ENCODE measurements around the gene CTDSPL.
A peak's percentile ranks its signal among the peaks of the same experiment; 100 is the strongest.

The CTDSPL gene

DNA sequence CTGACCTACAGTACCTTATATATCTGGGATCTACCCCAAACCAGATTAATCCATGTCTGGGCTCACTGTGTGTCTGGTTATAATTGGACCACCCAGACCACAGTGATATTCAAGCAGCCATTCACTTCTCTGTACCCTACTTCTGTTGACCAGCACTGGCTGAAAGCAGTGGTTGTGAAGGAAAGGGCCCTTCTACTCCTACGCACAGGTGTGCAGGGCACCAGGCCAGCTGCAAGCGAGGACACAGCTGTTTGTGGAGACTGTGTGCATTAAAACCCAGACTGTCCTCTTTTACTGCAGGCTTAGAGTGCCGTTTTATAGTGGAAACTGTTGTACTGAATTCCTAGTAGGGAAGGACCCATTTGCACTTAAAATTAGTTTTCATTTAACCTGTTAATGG lies 29.5 kb downstream of the CTDSPL start:
- DNase-seq (ENCODE audit: low spot score): no peak

DNA sequence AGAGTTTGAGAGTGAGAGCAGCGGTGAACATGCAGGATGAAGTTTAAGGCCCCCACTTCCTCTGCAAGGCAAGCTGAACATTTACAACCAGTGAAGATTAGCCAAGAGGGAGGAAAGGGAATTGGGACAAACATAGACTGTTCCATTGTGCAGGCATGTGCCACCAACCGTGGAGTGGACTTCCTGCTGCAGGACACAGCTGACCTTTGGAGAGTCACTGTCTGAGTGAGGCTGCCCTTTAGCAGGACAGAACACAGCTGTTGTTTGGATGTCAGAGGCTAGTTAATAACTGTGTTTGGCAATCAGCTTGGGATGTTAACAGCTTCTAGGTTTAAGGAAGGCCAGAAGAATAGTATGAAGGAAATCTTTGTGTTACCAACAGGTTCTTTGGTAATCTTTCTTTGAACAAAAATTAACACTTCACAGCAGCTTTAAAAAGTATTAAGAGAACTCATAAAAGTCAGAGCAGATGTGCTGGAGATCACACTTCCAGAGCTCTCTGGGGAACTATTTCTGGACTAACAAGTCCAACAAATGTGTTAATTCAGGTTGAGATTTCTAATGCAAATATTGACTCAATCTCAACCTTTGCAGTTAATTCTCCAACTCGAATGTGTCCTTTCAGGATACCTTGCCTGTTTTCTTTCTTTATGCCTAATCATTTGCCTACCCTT lies 31.4 kb downstream of the CTDSPL start:
- peak; percentile 24 for DNase-seq (ENCODE audit: low spot score)

DNA sequence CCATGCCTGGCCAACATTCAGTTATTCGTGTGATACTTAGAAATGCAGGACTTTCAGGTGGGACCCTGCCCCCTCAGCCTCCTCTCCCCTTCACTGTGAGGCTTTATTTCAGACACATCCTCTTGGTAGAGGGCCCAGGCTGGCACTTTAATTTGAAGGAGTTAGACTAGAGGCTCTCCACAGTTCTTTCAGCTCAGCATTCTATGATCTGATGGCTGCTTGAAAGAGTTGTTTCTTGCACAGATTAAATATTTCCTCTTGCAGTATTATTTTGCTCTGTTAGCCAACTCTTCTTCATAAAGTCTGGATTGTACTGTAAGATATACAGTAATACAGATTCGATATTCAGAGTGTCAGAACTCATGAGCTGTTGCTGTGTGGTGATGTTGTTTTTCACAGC lies 35.1 kb downstream of the CTDSPL start:
- no peak for DNase-seq (ENCODE audit: low spot score)

DNA sequence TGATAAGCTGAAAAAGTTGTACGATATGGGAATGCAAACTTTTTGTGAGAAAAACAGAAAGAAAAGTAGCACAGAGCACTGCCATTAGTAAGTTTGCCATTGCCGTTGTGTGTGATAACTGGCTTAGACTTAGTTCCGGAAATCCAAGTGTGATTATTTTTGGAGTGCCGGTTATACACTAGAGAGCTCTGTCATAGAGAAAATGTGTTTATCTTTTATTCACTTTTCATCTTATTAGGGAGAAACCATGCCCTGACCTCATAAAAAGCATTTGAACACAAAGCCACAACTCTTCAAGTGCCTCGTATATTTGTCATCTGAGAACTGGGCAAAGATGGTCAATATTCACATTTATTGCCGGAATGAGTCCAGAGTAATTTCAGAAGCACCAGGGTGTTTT lies 36.1 kb downstream of the CTDSPL start:
- DNase-seq (ENCODE audit: low spot score): no peak

DNA sequence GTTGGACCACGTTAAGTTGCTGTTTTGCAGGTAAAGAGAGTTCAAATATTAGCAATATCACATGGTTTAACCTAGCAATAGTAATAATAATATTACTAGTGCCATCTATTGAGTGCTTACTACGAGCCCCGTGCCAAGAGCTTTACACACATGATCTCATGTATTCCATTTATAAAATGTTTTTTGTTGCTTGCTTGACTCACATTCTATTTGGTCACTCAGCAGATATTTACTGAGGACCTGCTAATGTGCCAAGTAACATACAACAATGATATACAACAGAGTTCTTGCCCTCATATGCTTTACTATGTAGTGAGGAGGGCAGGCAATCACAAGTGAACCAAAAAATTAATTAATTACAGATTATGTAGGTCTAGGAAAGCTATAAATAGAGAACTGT lies 36.7 kb downstream of the CTDSPL start:
- no peak for DNase-seq (ENCODE audit: low spot score)

DNA sequence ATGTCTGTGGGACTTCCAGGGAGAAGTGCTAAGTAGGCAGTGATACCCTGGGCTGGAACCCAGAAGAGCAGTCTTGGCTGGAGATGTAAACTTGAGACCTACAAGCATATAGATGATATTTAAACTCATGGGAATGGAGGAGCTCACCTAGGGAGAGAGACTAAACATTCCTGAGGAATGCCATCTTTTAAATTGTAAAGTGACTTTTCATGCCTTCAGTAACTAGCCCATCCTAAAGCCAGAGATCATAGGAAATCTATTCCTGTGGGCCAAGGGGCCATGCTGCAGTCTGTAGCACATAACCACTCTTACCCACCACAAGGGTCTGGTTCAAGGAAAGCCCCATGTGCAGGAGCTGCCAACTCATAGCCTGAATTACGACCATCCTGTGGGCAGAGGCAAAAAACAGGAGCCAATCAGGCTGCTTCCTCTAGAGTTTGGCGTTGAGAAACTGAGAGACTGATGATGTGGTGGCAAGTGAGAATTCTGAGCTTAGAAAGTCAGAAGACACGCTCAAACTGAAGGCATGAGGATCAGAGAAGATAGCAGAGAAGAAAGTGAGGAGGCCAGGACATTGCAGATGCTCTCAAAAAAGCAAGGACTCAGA lies 37.5 kb downstream of the CTDSPL start:
- DNase-seq (ENCODE audit: low spot score): no peak

DNA sequence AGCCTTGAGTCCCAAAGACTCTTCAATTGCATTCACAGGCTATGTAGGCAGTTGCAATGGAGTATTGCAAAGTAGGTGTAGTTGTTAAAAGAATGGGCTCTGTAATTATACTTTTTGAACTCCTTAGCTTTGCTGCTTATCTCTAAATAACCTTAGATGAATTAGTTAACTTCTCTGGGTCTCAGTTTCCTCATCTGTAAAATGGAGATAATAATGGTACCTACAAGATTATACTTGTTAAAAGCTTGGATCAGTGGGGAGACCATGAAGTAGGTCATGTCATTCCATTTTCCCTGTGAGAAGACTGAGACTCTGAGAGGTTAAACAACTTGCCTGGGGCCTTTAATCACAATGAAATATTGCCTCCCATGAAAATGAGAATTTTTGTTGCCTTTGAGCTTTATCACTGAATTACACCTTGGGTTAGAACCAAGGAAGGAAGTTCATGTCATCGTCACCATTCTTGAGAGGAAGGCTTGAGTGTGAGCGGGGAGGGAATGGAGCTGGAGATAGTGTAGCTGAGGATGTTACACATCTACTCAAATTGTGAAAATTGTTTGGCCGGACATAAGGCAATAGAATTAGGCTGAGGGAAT lies 38.1 kb downstream of the CTDSPL start:
- DNase-seq (ENCODE audit: low spot score): no peak

DNA sequence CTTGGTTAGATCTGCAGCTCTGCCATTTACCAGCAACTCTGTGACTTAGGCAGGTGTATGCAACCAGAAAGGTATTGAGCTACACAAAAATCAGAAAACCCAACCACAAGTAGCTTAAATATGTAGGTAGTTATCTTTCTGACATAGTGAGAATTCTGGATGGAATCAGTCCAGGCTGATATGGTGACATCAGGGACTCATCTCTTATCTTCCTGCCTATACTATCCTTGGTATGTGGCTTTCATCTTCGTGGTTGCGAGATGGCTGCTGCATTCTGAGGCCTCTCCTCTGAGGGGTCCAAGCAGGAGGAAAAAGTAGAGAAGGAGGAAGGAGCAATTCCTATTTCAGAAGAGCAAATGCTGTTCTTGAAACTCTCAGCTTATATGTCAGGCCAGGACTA lies 40.0 kb downstream of the CTDSPL start:
- DNase-seq (ENCODE audit: low spot score): no peak

DNA sequence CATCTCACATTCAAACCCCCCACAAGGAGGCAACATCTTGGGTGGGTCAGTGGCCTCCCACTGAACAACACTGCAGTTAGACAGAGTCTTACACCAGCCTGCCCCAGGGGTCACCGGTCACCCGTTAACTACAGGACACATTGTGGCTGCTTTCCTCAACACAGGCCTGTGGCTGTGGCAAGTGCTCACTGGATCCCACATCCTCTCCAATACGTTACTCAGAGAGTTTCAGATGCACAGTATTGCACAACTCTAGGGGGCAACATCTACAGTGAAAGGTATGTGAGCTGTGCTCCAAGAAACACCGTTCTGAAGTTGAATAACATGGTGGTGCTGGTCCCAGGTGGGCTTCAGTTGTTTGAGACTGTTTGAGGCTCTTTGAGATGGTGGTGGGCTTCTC lies 41.0 kb downstream of the CTDSPL start:
- no peak for DNase-seq (ENCODE audit: low spot score)

DNA sequence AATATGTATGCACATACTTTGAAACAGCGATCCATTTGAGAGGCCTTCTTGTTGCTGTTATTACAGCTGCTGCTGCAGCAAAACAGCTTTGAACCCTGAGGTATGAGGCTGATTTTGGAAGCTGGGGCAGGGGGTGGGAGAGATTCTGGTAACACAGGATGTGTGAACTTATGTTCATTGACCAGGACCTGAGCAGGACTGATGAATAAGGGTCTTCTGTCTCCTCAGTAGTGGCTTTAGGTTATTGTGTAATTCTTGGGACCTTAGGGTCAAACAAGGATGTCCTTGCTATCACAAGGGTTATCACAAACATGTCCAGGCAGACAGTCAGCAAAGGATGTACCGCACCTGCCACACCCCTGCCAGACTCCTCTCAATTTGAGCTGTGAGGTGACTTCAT lies 41.6 kb downstream of the CTDSPL start:
- no peak for DNase-seq (ENCODE audit: low spot score)

DNA sequence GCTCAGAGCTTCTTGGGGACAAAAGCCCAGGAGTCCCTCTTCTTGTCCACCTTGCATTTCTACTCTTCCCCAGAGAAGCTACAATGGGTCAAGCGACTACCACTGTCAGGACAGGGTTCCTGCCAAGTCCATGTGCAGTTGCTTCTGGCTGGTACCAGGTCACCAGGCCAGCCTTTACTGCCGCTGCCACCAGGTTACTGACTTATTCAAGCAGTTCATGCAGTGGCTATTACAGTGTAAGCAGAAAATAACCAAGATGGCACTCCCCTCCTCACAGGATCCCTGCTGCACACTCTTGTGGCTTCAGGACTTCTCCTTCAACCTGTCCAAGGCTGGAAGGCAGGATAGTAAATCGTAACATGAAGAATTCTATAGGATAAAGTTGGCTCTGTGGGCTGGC lies 42.1 kb downstream of the CTDSPL start:
- no peak for DNase-seq (ENCODE audit: low spot score)

DNA sequence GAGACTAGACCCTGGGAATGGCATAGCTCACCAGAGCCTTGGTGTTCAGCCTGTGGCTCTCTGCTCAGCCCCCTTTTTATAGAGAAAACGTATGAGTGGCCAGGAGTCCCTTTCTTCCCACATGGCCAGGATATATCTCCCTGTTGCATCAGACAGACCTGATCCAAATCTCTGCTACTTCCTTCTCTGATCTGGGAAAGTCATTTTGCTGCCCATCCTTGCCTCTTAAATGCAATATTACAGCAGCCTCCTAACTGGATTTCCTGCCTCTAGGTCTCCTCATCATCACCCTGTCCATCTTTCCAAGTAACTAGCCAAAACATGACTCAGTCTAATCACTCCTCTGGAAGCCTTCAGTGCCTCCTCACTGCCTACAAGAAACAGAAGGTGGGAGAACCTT lies 42.9 kb downstream of the CTDSPL start:
- DNase-seq (ENCODE audit: low spot score): no peak

DNA sequence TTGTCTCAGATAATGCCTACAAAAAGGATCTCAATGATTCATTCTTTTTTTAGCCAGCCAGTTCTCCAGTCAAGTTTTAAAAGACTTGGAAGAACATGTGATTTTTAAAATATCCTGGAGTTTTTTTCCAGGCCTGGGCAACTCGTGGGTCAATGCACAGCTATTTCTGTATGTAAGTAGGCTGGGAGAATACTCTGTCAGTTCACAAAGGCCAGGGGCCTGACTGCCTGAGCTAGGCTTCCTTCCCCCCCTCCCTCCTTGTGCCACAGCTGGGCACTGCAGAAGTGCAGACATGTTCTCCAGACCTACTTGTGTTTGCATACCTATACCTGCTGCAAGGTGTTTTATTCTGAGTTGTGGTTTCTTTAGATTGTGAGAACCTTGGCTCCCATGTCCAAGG lies 43.7 kb downstream of the CTDSPL start:
- DNase-seq (ENCODE audit: low spot score): no peak

DNA sequence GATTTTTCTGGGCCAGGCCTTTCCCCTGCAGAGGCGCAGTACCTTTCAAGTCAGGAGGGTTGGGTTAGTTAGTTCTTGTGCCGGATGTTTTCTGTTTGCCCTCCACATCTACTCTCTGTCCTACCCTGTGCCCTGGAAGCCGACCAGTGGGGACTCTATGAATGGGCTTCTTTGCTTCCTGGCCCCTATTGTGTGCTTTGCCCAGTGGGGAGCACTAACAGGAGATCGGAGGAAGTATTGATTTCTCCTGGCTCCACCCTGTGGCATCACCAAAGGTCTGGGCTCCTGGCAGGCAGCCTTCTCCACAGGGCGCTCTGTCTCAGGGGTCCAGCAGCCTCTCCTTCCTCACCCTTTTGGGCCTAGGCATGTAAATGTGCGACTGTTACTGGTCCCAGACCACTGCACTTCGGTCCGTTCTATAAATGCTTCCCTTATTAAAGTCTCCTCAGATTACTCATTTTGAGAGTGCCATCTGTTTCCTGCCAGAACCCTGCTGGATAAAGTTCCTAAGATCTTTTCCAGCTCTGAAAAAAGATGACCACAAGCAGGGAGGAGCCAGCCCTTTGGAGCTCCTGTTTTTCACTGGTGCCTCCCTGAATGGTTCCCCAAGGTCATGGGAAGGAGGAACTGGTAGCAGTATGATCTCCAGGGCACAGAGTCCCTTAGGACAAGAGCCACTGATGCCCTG lies 44.5 kb downstream of the CTDSPL start:
- no peak for DNase-seq (ENCODE audit: low spot score)

DNA sequence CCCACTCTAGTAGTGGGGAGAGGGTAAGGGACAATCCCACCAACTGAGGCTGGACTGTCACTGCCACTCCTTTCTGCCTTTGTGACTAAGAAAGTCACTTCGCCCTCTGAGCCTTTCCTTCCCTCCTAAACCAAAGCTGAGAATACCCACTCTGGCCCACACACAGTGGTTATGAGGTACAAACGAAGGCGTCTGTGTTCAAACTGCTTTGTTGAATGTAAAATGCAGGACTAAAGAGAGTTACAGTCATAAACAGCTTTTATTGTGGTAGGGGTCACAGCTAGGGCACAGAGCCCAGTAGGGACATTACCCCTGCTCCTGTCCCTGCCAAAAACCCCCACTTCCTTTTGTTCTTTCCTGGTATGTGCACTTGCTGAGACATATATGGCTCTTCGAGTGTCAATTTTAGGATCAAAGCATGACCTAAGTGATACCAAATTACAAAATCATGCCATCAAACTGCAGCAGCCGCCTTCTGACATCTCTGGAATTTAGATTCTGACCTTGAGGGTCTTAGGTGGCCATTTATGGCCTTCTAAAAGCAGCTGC lies 45.1 kb downstream of the CTDSPL start:
- DNase-seq (ENCODE audit: low spot score): no peak

DNA sequence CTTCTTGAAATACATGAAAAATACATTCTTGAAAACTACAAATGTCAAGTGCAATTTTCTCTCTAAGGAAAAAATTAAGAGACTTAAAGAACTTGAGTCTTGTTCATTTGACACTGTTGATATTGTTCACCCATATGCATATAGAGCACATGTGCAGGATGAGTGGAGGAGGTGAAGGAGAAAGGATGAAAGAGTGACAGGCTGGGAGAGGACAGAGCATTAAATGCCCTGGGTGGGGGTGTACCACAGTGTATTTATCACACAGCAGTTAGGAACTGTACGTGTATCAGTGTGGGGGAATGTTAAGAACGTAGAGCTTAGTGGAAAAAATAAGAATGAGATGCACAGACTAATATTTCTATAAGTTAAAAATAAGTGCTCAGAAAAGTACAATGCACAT lies 45.7 kb downstream of the CTDSPL start:
- no peak for DNase-seq (ENCODE audit: low spot score)

DNA sequence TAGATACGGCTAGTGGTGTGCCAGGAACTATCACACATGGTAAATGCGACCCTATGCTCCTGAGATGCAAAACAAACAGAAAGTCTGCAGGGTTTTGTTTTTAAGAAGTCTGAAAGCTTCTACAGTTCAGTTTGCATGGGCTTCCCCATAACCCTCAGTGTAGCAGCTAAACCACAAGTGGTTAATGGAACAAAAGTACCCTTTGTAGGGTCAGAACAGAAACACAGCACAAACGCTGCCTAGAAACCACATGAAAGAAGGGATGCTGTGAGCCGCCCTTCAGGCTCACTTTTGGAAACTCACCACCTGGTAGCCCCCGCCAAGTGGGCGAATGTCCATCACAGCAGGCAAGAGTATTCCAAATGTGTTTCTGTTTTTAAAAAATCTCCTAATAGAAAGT lies 46.2 kb downstream of the CTDSPL start:
- DNase-seq (ENCODE audit: low spot score): no peak

DNA sequence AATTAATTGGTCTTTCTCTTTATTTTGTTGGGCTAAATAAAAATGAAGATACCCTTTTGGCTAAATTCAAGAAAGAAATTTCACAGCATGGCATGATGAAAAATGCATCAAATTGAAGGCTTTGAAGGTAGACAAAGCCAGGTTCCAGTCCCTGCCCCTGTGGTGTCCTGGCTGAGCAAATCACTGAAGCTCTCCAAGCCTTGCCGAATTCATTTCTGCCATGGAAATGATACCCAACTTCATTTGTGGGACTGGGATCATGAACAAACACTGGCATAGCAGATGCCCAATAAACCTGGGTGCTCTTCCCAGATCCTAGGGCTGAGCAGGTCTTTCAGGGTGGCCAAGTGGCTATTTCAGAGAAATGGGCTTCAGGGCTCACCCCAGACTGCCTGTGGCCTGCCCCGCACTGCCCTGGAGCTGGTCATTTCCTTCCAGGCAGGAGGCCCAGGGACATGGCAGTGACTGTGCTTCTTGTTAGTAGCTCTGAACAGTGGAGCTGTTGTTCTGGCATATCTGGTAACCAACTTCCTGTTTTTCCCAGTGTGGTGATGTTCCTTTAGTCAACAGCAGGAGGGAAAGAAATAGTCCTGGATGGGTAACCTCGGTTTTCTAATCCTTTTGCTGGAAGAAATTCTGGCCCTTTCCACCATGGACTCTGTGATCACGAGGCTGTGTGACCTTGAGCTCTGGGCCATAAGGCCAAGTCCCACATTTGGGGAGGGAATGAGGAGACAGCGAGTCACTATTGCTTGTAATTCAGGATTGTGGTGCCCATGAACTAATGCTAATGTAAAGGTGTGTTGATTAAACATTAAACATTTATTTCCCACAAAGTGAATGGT lies 47.6 kb downstream of the CTDSPL start:
- DNase-seq (ENCODE audit: low spot score): no peak

DNA sequence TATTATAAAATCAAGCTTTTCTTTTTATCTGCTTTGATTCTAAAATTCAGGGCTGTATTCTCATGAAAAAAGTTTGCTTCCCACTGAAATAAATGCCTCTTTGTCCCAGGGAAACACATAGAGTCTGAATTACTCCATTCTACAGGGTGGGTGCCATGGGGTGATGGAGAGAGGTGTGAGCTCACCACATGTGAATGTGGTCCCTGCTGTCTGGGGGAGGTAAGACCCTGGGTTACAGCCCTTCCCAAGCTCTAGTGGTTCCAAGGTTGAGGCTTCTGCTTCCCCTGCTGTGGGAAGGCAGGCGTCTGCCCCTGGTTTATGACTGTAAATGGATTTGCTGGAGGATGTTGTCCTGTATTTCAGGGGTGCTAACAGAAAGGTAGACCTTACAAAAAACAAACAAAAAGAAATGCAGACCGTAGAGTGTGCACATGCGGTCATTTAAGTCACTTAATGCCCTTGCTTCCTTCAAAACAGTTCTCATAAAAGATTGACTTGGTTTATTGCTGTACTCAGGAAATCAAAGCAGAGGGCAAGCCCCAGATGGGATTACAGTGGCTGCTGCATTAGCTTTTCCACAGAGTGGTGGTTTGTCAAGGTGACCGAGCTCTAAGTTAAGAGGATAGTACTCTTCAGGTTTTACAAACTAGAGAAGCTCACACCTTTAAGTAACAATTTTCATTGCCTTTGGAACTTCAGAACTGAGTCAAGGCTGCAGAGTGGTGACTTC lies 49.2 kb downstream of the CTDSPL start:
- DNase-seq (ENCODE audit: low spot score): no peak

DNA sequence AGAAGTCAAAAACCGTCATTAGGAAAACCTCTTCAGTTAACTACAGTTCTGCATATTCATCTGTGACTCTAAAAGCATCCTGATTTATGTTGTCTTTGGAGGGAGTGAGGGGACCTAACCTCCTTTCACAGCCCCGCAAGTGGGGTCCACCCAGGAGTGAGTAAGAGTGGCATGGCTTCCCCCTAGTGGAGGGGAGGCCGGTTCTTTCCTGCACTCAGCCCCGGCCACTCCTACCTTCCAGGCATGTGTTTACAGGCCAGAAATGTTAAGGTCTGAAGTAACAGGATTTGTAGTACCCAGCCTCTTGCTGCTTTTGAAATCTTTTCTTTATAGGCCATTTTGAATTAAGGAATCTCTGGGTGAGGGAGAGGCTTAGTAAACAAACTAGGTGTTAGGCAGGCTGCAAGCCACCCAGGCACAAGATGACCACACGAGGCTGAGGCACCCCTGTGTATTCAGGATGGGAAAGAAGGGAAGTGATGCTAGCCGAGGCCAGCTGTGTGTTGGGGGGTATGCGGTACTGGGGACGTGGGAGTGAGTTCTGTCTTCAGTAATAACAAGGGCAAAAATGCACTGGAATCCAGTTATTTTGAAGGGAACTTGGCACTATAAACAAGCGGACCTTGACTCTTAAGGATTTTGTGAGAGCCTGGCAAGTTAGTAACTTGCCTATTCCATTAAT lies 50.5 kb downstream of the CTDSPL start:
- DNase-seq (ENCODE audit: low spot score): no peak

DNA sequence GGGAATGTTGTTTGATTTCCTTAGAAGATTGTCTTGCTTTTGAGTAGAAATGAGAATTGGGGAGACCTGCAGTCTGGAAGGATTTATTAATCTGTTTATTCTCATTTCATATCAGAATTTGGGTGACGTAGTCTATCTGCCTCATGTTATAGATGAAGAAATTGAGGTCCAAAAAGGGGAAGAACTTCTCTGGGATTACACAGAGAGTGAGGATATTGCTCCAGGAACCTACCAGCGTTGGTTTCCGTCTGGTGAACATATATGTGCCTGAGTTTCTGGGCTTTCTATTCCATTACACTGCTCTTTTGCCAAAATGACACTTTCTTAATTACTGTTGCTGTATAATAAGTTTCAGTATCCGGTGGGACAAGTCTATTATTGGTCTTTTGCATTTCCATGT lies 51.8 kb downstream of the CTDSPL start:
- no peak for DNase-seq (ENCODE audit: low spot score)
